GM23338 (cell line): Measurements from ENCODE around the gene MYRF.

Experiments used
- CREB1 ChIP-seq: fragments of 250-450 bp; sonication (Bioruptor Pico); IDR thresholded peaks from 2 replicates; pipeline ENCODE4 v1.5.0; 2020; ENCODE audit warnings: low read depth, mild to moderate bottlenecking, moderate library complexity
- ETS1 ChIP-seq: IDR thresholded peaks from 2 replicates; pipeline ENCODE4 v1.6.1; 2016; ENCODE audit warnings: antibody characterized with exemption
- EZH2 ChIP-seq: fragments of 200-600 bp; sonication (generic); IDR thresholded peaks from one replicate; pipeline ENCODE4 v1.8.0; 2017; ENCODE audit warnings: antibody characterized with exemption, mild to moderate bottlenecking, low read depth; ENCODE audit not compliant: unreplicated experiment
- EZH2phosphoT487 ChIP-seq: fragments of 200-600 bp; sonication (generic); IDR thresholded peaks from one replicate; pipeline ENCODE4 v1.8.1; 2018; ENCODE audit warnings: antibody characterized with exemption; ENCODE audit not compliant: unreplicated experiment
- NANOG ChIP-seq: IDR thresholded peaks from 2 replicates; pipeline ENCODE4 v1.6.1; 2016; ENCODE audit warnings: antibody characterized with exemption, borderline replicate concordance
- POLR2AphosphoS5 ChIP-seq: IDR thresholded peaks from 2 replicates; pipeline ENCODE4 v1.6.1; 2016; ENCODE audit warnings: antibody characterized with exemption, low read depth
- REST ChIP-seq: IDR thresholded peaks from one replicate; pipeline ENCODE4 v1.6.1; 2018; ENCODE audit warnings: antibody characterized with exemption; ENCODE audit not compliant: unreplicated experiment
- STAT1 ChIP-seq: IDR thresholded peaks from one replicate; pipeline ENCODE4 v1.6.1; 2016; ENCODE audit warnings: antibody characterized with exemption; ENCODE audit not compliant: unreplicated experiment
- TF ChIP-seq, protein P1 (sequence below), 2 experiments: fragments of 200-600 bp in 1 of 2; sonication (generic) in 1 of 2; conservative IDR thresholded peaks; 2 replicates each; pipeline versions ENCODE4 v1.5.1 to v1.6.1; 2016 to 2017; ENCODE audit warnings: antibody characterized with exemption in 2 of 2, low read depth in 2 of 2, mild to moderate bottlenecking in 2 of 2, moderate library complexity in 1 of 2

DNA sequence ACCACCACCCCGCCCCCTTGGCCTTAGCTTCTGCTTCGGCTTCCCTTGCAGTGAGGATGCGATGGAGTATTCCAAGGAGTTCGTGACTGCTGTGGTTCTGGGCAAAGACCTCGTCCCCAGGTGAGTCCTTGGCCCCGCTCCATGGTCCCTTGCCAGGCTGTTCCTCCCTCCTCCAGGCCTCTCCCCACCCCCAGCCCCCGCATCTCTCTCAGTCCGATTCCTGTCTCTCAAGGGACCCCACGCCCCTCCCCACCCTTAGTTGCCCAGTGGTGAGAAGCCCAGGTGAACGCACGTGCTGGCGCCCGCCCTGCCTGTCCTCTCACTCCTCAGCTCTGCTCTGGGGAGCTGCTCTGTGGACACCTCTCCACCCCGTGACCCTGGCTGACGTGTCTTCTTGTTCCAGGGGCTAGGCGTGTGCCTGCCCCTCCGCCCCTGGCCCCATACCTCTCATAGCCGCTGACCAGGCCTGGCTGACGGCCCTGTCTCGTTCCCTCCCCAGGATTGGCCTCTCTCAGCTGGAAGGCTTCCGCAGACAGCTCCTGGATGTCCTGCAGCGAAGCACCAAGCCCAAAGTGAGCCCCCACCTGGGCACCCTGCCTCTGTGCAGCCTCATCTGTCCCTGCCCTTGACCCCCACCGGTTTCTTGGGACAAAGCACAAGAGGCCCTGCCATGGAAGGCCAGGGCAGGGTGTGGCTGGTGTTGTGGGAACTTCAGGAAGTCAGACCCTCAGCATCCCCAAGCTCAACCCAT lies 14.6 kb upstream of the MYRF start:
- TF ChIP-seq NANOG: no peak
- TF ChIP-seq, protein P1, sequence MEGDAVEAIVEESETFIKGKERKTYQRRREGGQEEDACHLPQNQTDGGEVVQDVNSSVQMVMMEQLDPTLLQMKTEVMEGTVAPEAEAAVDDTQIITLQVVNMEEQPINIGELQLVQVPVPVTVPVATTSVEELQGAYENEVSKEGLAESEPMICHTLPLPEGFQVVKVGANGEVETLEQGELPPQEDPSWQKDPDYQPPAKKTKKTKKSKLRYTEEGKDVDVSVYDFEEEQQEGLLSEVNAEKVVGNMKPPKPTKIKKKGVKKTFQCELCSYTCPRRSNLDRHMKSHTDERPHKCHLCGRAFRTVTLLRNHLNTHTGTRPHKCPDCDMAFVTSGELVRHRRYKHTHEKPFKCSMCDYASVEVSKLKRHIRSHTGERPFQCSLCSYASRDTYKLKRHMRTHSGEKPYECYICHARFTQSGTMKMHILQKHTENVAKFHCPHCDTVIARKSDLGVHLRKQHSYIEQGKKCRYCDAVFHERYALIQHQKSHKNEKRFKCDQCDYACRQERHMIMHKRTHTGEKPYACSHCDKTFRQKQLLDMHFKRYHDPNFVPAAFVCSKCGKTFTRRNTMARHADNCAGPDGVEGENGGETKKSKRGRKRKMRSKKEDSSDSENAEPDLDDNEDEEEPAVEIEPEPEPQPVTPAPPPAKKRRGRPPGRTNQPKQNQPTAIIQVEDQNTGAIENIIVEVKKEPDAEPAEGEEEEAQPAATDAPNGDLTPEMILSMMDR (conservative IDR thresholded peaks at IDR 0.05; ENCODE audit: low read depth in 2 of 2): no peak
- no peak for TF ChIP-seq CREB1 (CRISPR knock-in tag)
- no peak for TF ChIP-seq EZH2phosphoT487
- no peak for TF ChIP-seq POLR2AphosphoS5
- no peak for TF ChIP-seq REST
- no peak for TF ChIP-seq STAT1
- no peak for TF ChIP-seq ETS1
- no peak for TF ChIP-seq EZH2
